HCT116 (cell line): ENCODE results near the gene FDXACB1. TPM values are rescaled to one million over a fixed set of nuclear protein-coding genes. Genes with fewer than 3 reads are reported as not detected.

Experiments
- ATAC-seq: fragments of 200-7000 bp; cut with Tn5 transposase; 2 replicates; pipeline ENCODE4 v1.9.1; 2020; ENCODE audit warnings: mild to moderate bottlenecking, moderate library complexity
- BruUV-seq: library from RNA; stranded (reverse); fragments of 400-500 nt; replicated peaks from 2 replicates; lab custom pipeline; 2021; lab: Mats Ljungman, UMichigan
- CTCF ChIA-PET: fragments of 300-600 bp; sonication (Branson Sonifier 250); formaldehyde crosslinking; loops from one replicate; lab custom pipeline; 2021; ENCODE audit warnings: antibody characterized with exemption; lab: Charles Lee
- POLR2A ChIA-PET: fragments of 300-600, 350-600 bp; sonication (Branson Sonifier 250); formaldehyde crosslinking; loops from one replicate; lab custom pipeline; 2021; ENCODE audit warnings: antibody characterized with exemption; lab: Charles Lee
- RAD21 ChIA-PET, 2 experiments: fragments of 300-600 bp; sonication (Branson Sonifier 250); formaldehyde crosslinking; loops; one replicate each; lab custom pipeline; 2023; ENCODE audit warnings: low total read pairs in 2 of 2; ENCODE audit not compliant: uncharacterized antibody in 2 of 2, unreplicated experiment in 2 of 2, low non-redundant PET in 1 of 2; lab: Charles Lee
- DNase-seq: peaks from one replicate; pipeline ENCODE4 v3.0.0-alpha.2; 2010; ENCODE audit warnings: low read depth, low spot score
- H2AFZ ChIP-seq: fragments of 200-600 bp; shearing (Covaris generic), sonication (generic); 2 replicates; pipeline ENCODE4 v1.6.1; 2017; ENCODE audit warnings: low read depth, mixed run types, mixed read lengths, antibody characterized with exemption, low read length; ENCODE audit not compliant: poor library complexity, severe bottlenecking
- H3K27ac ChIP-seq: 2 replicates; pipeline ENCODE4 v1.5.1; 2012; ENCODE audit warnings: low read depth, low read length
- H3K27me3 ChIP-seq: fragments of 200-600 bp; sonication (generic); 2 replicates; pipeline ENCODE4 v1.6.1; 2016; ENCODE audit warnings: mixed run types, low read length, mixed read lengths; ENCODE audit not compliant: insufficient read depth
- H3K36me3 ChIP-seq, 2 experiments: fragments of 200-500 bp in 1 of 2; fragments of 200-600 bp in 1 of 2; sonication (Bioruptor generic) in 1 of 2; sonication (generic) in 1 of 2; 2 replicates each; pipeline versions ENCODE4 v1.5.1 to v1.6.1; 2014 to 2016; ENCODE audit warnings: low read length in 2 of 2, inconsistent platforms in 1 of 2, mixed read lengths in 1 of 2, mixed run types in 1 of 2; ENCODE audit not compliant: insufficient read depth in 2 of 2, control insufficient read depth in 1 of 2
- H3K4me1 ChIP-seq, 2 experiments: fragments of 200-600 bp in 1 of 2; sonication (generic) in 1 of 2; 2 replicates each; pipeline versions ENCODE4 v1.5.1 to v1.6.1; 2012 to 2017; ENCODE audit warnings: low read length in 2 of 2, inconsistent platforms in 1 of 2, mild to moderate bottlenecking in 1 of 2, mixed read lengths in 1 of 2, mixed run types in 1 of 2, moderate library complexity in 1 of 2; ENCODE audit not compliant: insufficient read depth in 2 of 2, control insufficient read depth in 1 of 2
- H3K4me2 ChIP-seq: fragments of 200-600 bp; sonication (generic); 2 replicates; pipeline ENCODE4 v1.6.1; 2017; ENCODE audit warnings: mixed run types, low read length, mixed read lengths
- H3K4me3 ChIP-seq, 2 experiments: fragments of 200-600 bp in 1 of 2; sonication (generic) in 1 of 2; replicated peaks in 1 of 2; 2 replicates each; pipeline ENCODE4 v1.5.1; 2011 to 2016; ENCODE audit warnings: low read length in 2 of 2, control low read depth in 1 of 2, low read depth in 1 of 2, mild to moderate bottlenecking in 1 of 2, mixed read lengths in 1 of 2, mixed run types in 1 of 2
- H3K79me2 ChIP-seq: fragments of 200-600 bp; sonication (generic); 2 replicates; pipeline ENCODE4 v1.6.1; 2017; ENCODE audit warnings: mild to moderate bottlenecking, mixed run types, low read length, moderate library complexity, mixed read lengths; ENCODE audit not compliant: insufficient read depth
- H3K9ac ChIP-seq: fragments of 200-600 bp; sonication (generic); 2 replicates; pipeline ENCODE4 v1.6.1; 2016; ENCODE audit warnings: low read length, mixed read lengths
- H3K9me2 ChIP-seq: fragments of 200-600 bp; sonication (generic), shearing (Covaris generic); 2 replicates; pipeline ENCODE4 v1.6.1; 2017; ENCODE audit warnings: mixed run types, mild to moderate bottlenecking, moderate library complexity; ENCODE audit not compliant: insufficient read depth
- H3K9me3 ChIP-seq, 2 experiments: fragments of 200-500 bp in 1 of 2; fragments of 200-600 bp in 1 of 2; sonication (Bioruptor generic) in 1 of 2; sonication (generic) in 1 of 2; 2 replicates each; pipeline ENCODE4 v1.6.1; 2014 to 2017; ENCODE audit warnings: low read length in 2 of 2, mixed read lengths in 2 of 2, inconsistent platforms in 1 of 2, low read depth in 1 of 2, mild to moderate bottlenecking in 1 of 2, mixed run types in 1 of 2, moderate library complexity in 1 of 2; ENCODE audit not compliant: control insufficient read depth in 1 of 2, insufficient read depth in 1 of 2
- H4K20me1 ChIP-seq: fragments of 200-600 bp; sonication (generic), shearing (Covaris generic); 2 replicates; pipeline ENCODE4 v1.6.1; 2017; ENCODE audit warnings: mixed run types, mild to moderate bottlenecking, moderate library complexity; ENCODE audit not compliant: insufficient read depth
- ELF1 ChIP-seq: IDR thresholded peaks from 2 replicates; pipeline ENCODE4 v1.6.1; 2012; ENCODE audit warnings: low read depth, borderline replicate concordance
- POLR2AphosphoS5 ChIP-seq: IDR thresholded peaks from 2 replicates; pipeline ENCODE4 v1.6.1; 2011; ENCODE audit warnings: mild to moderate bottlenecking, low read depth, low read length, moderate library complexity
- REST ChIP-seq: IDR thresholded peaks from 2 replicates; pipeline ENCODE4 v1.6.1; 2012; ENCODE audit warnings: low read depth
- SP1 ChIP-seq: IDR thresholded peaks from 2 replicates; pipeline ENCODE4 v1.6.1; 2012; ENCODE audit warnings: low read depth
- YY1 ChIP-seq: IDR thresholded peaks from 2 replicates; pipeline ENCODE4 v1.6.1; 2011; ENCODE audit warnings: low read length, low read depth, moderate library complexity, mild to moderate bottlenecking; ENCODE audit not compliant: insufficient replicate concordance; ENCODE audit errors: extremely low read depth
- intact Hi-C: fragments of 100-400 bp; cut with micrococcal nuclease; formaldehyde crosslinking; loops from 2 replicates; pipeline ENCODE4 v1.10.0; 2022
- total RNA-seq: library from RNA; stranded (reverse); gene quantifications from one replicate; pipeline ENCODE4 v1.2.1, GENCODE V29; 2021; ENCODE audit not compliant: unreplicated experiment

Gene FDXACB1
- total RNA-seq, 1 experiment from 2014 or later: 3.8 TPM

GRCh38 chr11:111911563-111912401 lies 32.8 kb upstream of the FDXACB1 start, which contains the start of gene CRYAB:
TSS of gene CRYAB (minus strand) at chr11:111911770. CDS start at chr11:111911724, 46 bp downstream.
- H3K79me2 ChIP-seq: no peaks in the 10 kb centered on the region
- CTCF ChIA-PET: interaction anchor here (1.7 kb wide), 1 partner anchor 15 kb away, joined by 4 read pairs; no protein-coding TSS in a partner anchor
- intact Hi-C loops: no loop called here
- H3K36me3 ChIP-seq: no peaks in the 10 kb centered on the region
- peaks cover 12% of the 10 kb centered on the region; the same call in 1 of the 2 replicates for H3K27me3 ChIP-seq
- POLR2A ChIA-PET: no interaction called here
- H3K4me2 ChIP-seq: no peak within 1 kb of the TSS
- RAD21 ChIA-PET: no interaction called here
- DNase-seq: no peak
- no peak for ATAC-seq
- no peaks in the 10 kb centered on the region for H3K9me2 ChIP-seq
- BruUV-seq: no TSS peak
- H4K20me1 ChIP-seq: no peaks in the 10 kb centered on the region
- no peak within 1 kb of the TSS for H2AFZ ChIP-seq
- H3K9ac ChIP-seq: no peak within 1 kb of the TSS
- no peak within 1 kb of the TSS for H3K4me3 ChIP-seq
- H3K27ac ChIP-seq: no peak within 1 kb of the TSS
- no peaks in the 10 kb centered on the region for H3K9me3 ChIP-seq
- no peaks in the 10 kb centered on the region; a peak in 1 of 4 replicates for H3K4me1 ChIP-seq
- TF ChIP-seq SP1 (no peak), ELF1 (no peak), POLR2AphosphoS5 (no peak), REST (no peak), YY1 (no peak)
